ENCODE results near the gene PLEK2.
"Not testable (repeated sequence)": the region's sequence is repeated elsewhere in the genome, so short reads cannot be mapped to it uniquely, and the experiment has no call there.

The PLEK2 gene

GRCh38 chr14:67357186-67357968 is 54.6 kb downstream of the PLEK2 start:
- DNase-seq, result no peak

GRCh38 chr14:67352055-67352454 is 59.9 kb downstream of the PLEK2 start:
- no peak for DNase-seq

DNA sequence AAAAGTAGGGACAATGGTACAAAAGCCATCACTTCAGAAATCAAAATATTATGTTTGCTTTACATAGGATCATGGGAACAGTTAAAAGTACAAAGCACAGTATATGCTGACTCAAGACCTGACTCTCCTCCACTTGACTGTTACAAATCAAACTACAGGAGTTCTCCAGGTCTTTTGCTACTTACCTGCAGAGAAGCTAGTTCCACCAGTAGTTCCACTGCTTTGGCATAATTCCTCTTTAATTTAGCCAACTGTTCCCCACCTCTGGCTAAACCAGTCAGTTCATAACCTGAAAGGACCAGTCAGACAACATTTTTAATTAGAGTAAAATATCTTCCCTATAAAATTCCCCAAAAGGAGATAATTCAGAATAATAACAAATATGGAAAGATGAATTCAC is 66.4 kb downstream of the PLEK2 start:
- no peak for DNase-seq

- no peak for DNase-seq
Measured at GRCh38 chr14:67343601-67344230, 68.2 kb downstream of the PLEK2 start.

DNA sequence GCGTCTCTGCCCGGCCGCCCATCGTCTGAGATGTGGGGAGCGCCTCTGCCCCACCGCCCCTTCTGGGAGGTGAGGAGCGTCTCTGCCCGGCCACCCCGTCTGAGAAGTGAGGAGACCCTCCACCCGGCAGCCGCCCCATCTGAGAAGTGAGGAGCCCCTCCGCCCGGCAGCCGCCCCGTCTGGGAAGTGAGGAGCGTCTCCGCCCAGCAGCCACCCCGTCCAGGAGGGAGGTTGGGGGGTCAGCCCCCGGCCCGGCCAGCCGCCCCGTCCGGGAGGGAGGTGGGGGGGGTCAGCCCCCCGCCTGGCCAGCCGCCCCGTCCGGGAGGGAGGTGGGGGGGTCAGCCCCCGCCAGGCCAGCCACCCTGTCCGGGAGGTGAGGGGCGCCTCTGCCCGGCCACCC is 70.7 kb downstream of the PLEK2 start:
- not testable (repeated sequence) for DNase-seq
